OCI-LY1 (cell line): ENCODE data around the gene TFF3.

Experiments
- H2AFZ ChIP-seq: fragments of 200-600 bp; sonication (generic), shearing (Covaris generic); 2 replicates; pipeline ENCODE4 v1.6.0; 2014; ENCODE audit warnings: antibody characterized with exemption, mild to moderate bottlenecking, low read length
- H3F3A ChIP-seq: fragments of 200-600 bp; sonication (generic), shearing (Covaris generic); 2 replicates; pipeline ENCODE4 v1.6.0; 2014; ENCODE audit warnings: mild to moderate bottlenecking, antibody characterized with exemption, low read length, moderate library complexity; ENCODE audit not compliant: insufficient read depth
- H3K27ac ChIP-seq: fragments of 200-600 bp; sonication (generic); 2 replicates; pipeline ENCODE4 v1.5.1; 2014; ENCODE audit warnings: low read length, mixed run types, mild to moderate bottlenecking, low read depth; ENCODE audit not compliant: poor library complexity, severe bottlenecking
- H3K27me3 ChIP-seq: fragments of 200-600 bp; sonication (generic); 2 replicates; pipeline ENCODE4 v1.6.0; 2014; ENCODE audit warnings: antibody characterized with exemption, mild to moderate bottlenecking, low read length, moderate library complexity; ENCODE audit not compliant: insufficient read depth
- H3K36me3 ChIP-seq: fragments of 200-600 bp; sonication (generic); 2 replicates; pipeline ENCODE4 v1.6.1; 2014; ENCODE audit warnings: mild to moderate bottlenecking, antibody characterized with exemption, low read length, moderate library complexity, mixed read lengths; ENCODE audit not compliant: insufficient read depth
- H3K4me1 ChIP-seq: fragments of 200-600 bp; sonication (generic); 2 replicates; pipeline ENCODE4 v1.5.1; 2014; ENCODE audit warnings: mild to moderate bottlenecking, low read length, moderate library complexity; ENCODE audit not compliant: insufficient read depth, severe bottlenecking
- H3K4me2 ChIP-seq: fragments of 200-600 bp; sonication (generic), shearing (Covaris generic); 2 replicates; pipeline ENCODE4 v1.6.1; 2014; ENCODE audit warnings: low read length
- H3K4me3 ChIP-seq: fragments of 200-600 bp; sonication (generic); 2 replicates; pipeline ENCODE4 v1.5.1; 2014; ENCODE audit warnings: low read length, low read depth, mild to moderate bottlenecking, mixed read lengths; ENCODE audit not compliant: poor library complexity, severe bottlenecking
- H3K79me2 ChIP-seq: fragments of 200-600 bp; shearing (Covaris generic); 2 replicates; pipeline ENCODE4 v1.6.1; 2016; ENCODE audit warnings: mixed run types, low read length, mixed read lengths; ENCODE audit not compliant: insufficient read depth
- H3K9ac ChIP-seq: fragments of 200-600 bp; sonication (generic), shearing (Covaris generic); 2 replicates; pipeline ENCODE4 v1.6.1; 2014; ENCODE audit warnings: mild to moderate bottlenecking, low read length, mixed read lengths
- H3K9me2 ChIP-seq: fragments of 200-600 bp; sonication (generic), shearing (Covaris generic); 2 replicates; pipeline ENCODE4 v1.6.1; 2014; ENCODE audit warnings: low read depth, mild to moderate bottlenecking, low read length, mixed read lengths
- H3K9me3 ChIP-seq: fragments of 200-600 bp; shearing (Covaris generic); 2 replicates; pipeline ENCODE4 v1.6.1; 2014; ENCODE audit warnings: low read length, mixed read lengths
- H4K20me1 ChIP-seq: fragments of 200-600 bp; sonication (generic), shearing (Covaris generic); 2 replicates; pipeline ENCODE4 v1.6.0; 2016; ENCODE audit warnings: mild to moderate bottlenecking, low read length; ENCODE audit not compliant: insufficient read depth
- CTCF ChIP-seq: fragments of 200-600 bp; sonication (generic), shearing (Covaris generic); IDR thresholded peaks from 2 replicates; pipeline ENCODE4 v1.5.1; 2017; ENCODE audit warnings: mild to moderate bottlenecking, antibody characterized with exemption, low read length, moderate library complexity, mixed read lengths
- EZH2 ChIP-seq: fragments of 200-600 bp; sonication (generic), shearing (Covaris generic); IDR thresholded peaks from 2 replicates; pipeline ENCODE4 v1.8.0; 2017; ENCODE audit warnings: borderline replicate concordance, mixed run types, mild to moderate bottlenecking, antibody characterized with exemption, low read length, moderate library complexity, mixed read lengths

The TFF3 gene

GRCh38 chr21:42321845-42322244 lies 6.6 kb upstream of the TFF3 start:
- H3K4me2 ChIP-seq = no peak overlapping the region
- H3K79me2 ChIP-seq = no peaks in the 10 kb centered on the region
- H3K36me3 ChIP-seq = no peaks in the 10 kb centered on the region
- H3K27me3 ChIP-seq = peaks cover 12% of the 10 kb centered on the region; the same call in 1 of the 2 replicates
- no peak overlapping the region for H3K27ac ChIP-seq
- H3F3A ChIP-seq = no peaks in the 10 kb centered on the region
- H3K4me1 ChIP-seq = peaks cover 7% of the 10 kb centered on the region
- no peaks in the 10 kb centered on the region for H3K9me2 ChIP-seq
- H2AFZ ChIP-seq = no peak overlapping the region
- no peak overlapping the region for H3K9ac ChIP-seq
- H3K9me3 ChIP-seq = no peaks in the 10 kb centered on the region
- no peaks in the 10 kb centered on the region for H4K20me1 ChIP-seq
- H3K4me3 ChIP-seq = no peak overlapping the region
- TF ChIP-seq EZH2 (no peak), CTCF (no peak)

GRCh38 chr21:42321231-42321630 lies 6.0 kb upstream of the TFF3 start:
- Histone ChIP-seq H3K4me3 (no peak overlapping the region), H3K36me3 (no peaks in the 10 kb centered on the region), H3K4me1 (peaks cover 7% of the 10 kb centered on the region), H3K9me2 (no peaks in the 10 kb centered on the region), H2AFZ (no peak overlapping the region), H4K20me1 (no peaks in the 10 kb centered on the region), H3K9ac (no peak overlapping the region), H3K27me3 (peaks cover 12% of the 10 kb centered on the region; the same call in 1 of the 2 replicates), H3F3A (no peaks in the 10 kb centered on the region), H3K27ac (no peak overlapping the region), H3K79me2 (no peaks in the 10 kb centered on the region), H3K9me3 (no peaks in the 10 kb centered on the region), H3K4me2 (no peak overlapping the region)
- no peak for TF ChIP-seq CTCF
- TF ChIP-seq EZH2 = no peak

- H3K27ac ChIP-seq = no peak overlapping the region
- no peaks in the 10 kb centered on the region for H4K20me1 ChIP-seq
- TF ChIP-seq CTCF (no peak), EZH2 (no peak)
- H3K9me3 ChIP-seq = no peaks in the 10 kb centered on the region
- no peak overlapping the region for H3K4me2 ChIP-seq
- H3K36me3 ChIP-seq = no peaks in the 10 kb centered on the region
- no peaks in the 10 kb centered on the region for H3K9me2 ChIP-seq
- no peak overlapping the region for H2AFZ ChIP-seq
- peaks cover 7% of the 10 kb centered on the region for H3K4me1 ChIP-seq
- no peak overlapping the region for H3K4me3 ChIP-seq
- no peaks in the 10 kb centered on the region for H3F3A ChIP-seq
- no peak overlapping the region for H3K9ac ChIP-seq
- H3K79me2 ChIP-seq = no peaks in the 10 kb centered on the region
- H3K27me3 ChIP-seq = peaks cover 12% of the 10 kb centered on the region; the same call in 1 of the 2 replicates
Measured at GRCh38 chr21:42320791-42321190, 5.6 kb upstream of the TFF3 start.
